A549 (cell line): ENCODE measurements around the gene MTF1.

ENCODE experiments used
- CEBPB ChIP-seq, 2 experiments: fragments of >200 bp in 1 of 2; sonication (Bioruptor Twin) in 1 of 2; formaldehyde crosslinking in 1 of 2; IDR thresholded peaks; 2 replicates each; pipeline ENCODE4 v1.6.1; 2012 to 2016
- EP300 ChIP-seq, 2 experiments: fragments of >200 bp; sonication (Bioruptor Twin); formaldehyde crosslinking; IDR thresholded peaks; 2 replicates in 1 of 2; 3 replicates in 1 of 2; pipeline ENCODE4 v1.6.1; 2016 to 2017
- HOXB13 ChIP-seq: fragments of 250-450 bp; sonication (Bioruptor Pico); IDR thresholded peaks from 2 replicates; pipeline ENCODE4 v1.5.0; 2020; ENCODE audit warnings: low read depth, mild to moderate bottlenecking, moderate library complexity
- HOXB5 ChIP-seq: fragments of 250-450 bp; sonication (Bioruptor Pico); IDR thresholded peaks from 2 replicates; pipeline ENCODE4 v1.5.0; 2020; ENCODE audit warnings: mild to moderate bottlenecking, moderate library complexity
- JUN ChIP-seq, 2 experiments: fragments of >200 bp; sonication (Bioruptor Twin); formaldehyde crosslinking; IDR thresholded peaks; 2 replicates in 1 of 2; 3 replicates in 1 of 2; pipeline ENCODE4 v1.6.1; 2016 to 2017
- MYC ChIP-seq: IDR thresholded peaks from 2 replicates; pipeline ENCODE4 v1.6.1; 2012; ENCODE audit warnings: mild to moderate bottlenecking, inconsistent platforms, low read length, improper control_type of control experiment, borderline replicate concordance
- POLR2A ChIP-seq: IDR thresholded peaks from 2 replicates; pipeline ENCODE4 v1.6.1; 2012; ENCODE audit warnings: mild to moderate bottlenecking, low read length
- TF ChIP-seq, protein P1 (sequence below): fragments of >200 bp; sonication (Bioruptor Twin); formaldehyde crosslinking; IDR thresholded peaks from 3 replicates; pipeline ENCODE4 v1.5.1; 2016

DNA sequence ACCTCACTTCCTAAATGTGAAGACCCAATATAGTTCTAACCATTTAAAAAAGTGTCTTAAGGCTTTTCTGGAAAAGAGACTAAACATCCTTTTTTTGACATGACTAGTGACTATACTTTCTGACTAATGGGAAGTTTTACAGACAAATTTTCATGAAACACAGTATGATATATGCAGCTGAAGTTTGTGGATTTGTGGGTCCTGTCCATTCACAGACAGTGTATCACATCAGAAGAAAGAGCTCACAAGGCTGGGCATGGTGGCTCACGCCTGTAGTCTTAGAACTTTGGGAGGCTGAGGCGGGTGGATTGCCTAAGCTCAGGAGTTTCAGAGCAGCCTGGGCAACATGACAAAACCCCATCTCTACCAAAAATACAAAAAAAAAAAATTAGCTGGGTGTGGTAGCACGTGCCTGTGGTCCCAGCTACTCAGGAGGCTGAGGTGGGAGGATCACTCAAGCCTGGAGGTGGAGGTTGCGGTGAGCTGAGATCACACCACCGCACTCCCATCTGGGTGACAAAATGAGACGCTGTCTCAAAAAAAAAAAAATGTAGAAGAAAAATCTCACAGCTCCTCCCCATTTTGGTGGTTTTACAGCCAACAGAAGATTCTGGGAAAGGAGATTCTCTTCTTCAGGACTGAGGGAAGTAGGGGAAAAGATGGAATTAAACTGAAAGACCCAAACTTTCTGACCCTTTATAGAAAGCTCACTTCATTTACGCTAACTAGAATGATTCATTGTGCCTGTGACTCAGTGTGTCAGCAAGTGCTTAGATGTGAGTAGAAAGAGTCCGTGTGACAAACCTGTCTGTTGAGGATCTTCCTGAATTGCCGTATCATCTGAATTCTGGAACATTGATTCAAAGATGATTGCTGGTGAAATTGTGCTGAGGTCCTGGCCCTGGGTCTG, 36.2 kb downstream of the MTF1 start:
- TF ChIP-seq EP300 (IDR thresholded peaks at IDR 0.05) (no peak), POLR2A (no peak), CEBPB (IDR thresholded peaks at IDR 0.05) (no peak), MYC (no peak), HOXB5 (CRISPR knock-in tag) (no peak), HOXB13 (CRISPR knock-in tag) (no peak), JUN (IDR thresholded peaks at IDR 0.05) (no peak)
- TF ChIP-seq, protein P1, sequence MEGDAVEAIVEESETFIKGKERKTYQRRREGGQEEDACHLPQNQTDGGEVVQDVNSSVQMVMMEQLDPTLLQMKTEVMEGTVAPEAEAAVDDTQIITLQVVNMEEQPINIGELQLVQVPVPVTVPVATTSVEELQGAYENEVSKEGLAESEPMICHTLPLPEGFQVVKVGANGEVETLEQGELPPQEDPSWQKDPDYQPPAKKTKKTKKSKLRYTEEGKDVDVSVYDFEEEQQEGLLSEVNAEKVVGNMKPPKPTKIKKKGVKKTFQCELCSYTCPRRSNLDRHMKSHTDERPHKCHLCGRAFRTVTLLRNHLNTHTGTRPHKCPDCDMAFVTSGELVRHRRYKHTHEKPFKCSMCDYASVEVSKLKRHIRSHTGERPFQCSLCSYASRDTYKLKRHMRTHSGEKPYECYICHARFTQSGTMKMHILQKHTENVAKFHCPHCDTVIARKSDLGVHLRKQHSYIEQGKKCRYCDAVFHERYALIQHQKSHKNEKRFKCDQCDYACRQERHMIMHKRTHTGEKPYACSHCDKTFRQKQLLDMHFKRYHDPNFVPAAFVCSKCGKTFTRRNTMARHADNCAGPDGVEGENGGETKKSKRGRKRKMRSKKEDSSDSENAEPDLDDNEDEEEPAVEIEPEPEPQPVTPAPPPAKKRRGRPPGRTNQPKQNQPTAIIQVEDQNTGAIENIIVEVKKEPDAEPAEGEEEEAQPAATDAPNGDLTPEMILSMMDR: no peak
